SK-N-DZ (cell line): ENCODE measurements around the gene OTOP1.
"Not testable (repeated sequence)": the region's sequence is repeated elsewhere in the genome, so short reads cannot be mapped to it uniquely, and the experiment has no call there.

Experiments
- DNase-seq: peaks from one replicate; pipeline ENCODE4 v3.0.0-alpha.2; 2015; ENCODE audit warnings: low spot score

OTOP1 gene

DNA sequence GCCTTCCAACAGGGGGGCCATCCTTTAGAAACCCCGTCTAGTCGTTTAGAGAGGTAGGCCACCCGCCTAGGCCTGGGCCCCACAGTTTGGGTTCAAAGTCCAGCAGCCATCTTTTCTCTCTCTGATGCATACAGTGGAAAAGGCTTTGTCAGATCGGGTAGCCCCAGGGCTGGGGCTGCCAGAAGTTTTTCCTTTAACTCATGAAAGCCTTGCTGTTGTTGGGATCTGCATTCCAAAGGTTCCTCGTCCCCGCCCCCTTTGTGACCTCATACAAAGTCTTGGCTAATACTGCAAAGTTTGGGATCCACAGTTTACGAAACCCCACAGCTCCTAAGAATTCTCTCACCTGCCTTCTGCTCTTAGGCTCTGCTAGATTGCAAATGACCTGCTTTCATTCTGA lies 64.5 kb downstream of the OTOP1 start:
- not testable (repeated sequence) for DNase-seq

DNA sequence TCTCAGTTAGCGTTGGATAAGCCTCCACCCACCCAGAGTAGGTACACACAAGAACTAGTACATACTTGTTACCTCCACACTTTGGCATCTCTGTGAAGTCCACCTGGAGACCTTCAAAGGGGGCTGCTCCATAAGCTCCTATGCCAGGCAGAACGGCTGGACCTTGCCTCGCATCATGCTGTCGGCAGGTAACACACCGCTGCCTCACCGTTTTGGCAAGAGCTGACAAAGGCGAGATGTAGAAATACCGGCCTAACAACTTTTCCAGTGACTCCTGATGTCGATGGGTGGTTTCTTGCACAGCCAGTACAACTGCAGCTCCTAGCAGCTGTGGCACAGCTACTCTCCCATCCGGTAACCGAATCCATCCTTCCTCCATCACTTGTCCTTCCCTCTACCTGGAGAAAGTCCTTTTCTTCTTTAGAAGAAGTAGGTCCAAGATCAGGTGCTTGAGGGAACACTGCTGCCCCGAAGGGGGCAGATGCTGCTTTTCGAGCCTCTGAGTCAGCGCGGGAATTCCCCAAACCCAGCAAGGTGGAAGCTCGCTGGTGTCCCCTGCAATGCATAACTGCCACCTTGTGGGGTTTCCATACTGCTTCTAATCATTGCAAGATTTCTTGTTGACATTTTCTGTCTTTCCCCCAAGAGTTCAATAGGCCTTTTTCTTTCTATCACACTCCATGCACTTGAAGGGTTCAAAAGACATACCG lies 65.6 kb downstream of the OTOP1 start:
- not testable (repeated sequence) for DNase-seq

DNA sequence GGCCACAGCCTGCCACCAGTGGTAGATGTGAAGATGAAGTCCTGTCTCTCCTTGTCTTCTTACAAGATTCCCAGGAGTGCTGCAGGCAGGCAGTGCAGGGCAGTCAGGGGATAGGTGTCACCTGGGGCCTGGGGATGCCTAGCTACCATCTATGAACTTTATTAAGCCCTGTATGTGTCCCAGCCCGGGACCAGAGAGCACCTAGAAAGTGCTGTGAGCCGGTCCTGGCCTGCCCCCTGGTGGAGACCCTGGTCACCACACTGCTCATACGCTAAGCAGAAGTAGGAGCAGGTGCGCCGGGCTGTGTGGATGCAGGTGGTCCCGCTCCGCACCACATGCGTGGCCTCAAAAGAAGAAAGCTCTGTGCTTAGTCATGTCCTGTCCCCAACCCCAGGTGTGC lies 81.1 kb downstream of the OTOP1 start:
- not testable (repeated sequence) for DNase-seq

DNA sequence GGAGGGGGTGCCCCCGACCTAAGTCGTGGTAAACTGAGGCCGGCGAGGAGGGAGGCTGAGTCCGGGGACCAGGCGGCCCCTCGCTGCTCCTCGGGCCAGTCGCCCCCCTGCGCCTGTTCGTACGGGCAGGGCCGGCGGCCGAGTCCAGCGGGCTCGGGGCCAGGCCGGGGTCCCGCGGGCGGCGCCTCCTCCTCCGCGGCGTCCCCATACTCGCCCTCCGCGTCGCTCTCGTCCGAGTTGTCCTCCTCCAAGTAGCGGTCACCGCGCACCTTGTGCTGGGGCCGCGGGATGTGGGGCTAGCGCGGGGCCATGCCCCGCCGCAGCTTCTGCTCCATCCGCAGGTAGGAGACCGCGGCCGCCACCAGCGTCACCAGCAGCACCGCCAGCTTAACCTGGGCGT lies 83.4 kb downstream of the OTOP1 start:
- not testable (repeated sequence) for DNase-seq

DNA sequence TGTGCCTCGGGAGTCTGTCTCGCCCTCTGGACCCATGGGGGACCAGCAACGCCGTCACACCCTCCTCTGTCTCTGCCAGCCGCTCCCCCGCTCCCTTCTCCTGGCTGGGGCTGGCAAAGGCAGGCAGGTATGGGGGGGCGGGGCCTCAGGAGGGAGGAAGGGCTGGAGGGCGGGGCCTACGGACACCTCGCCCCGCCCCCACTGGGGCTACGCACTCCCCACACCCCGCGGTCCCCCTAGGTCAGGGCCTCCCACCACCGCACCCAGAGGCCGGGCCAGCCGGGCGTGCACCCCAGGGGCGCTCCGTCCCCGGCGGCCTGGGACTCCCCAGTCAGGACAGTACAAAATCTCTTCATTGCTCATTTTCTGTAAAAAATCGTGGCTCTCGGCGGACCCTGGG lies 84.0 kb downstream of the OTOP1 start:
- DNase-seq, result not testable (repeated sequence)

DNA sequence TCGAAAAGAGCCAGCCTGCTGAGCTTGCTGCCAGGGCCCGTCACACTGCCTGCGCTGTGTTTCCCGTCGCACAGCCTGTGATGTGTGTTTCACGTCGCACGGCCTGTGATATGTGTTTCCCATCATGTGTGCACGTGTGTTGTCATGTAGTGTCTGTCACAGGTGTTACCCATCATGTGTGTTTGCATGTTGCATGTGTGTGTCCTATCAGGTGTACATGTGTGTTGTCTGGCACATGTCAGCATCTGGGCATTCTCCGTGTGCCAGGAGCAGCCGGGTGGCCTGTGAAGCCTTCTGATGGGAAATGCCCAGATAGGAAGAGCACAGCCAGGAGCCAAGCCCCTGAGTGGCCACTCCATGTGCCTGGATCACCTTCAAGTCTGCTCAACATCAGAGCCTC lies 85.5 kb downstream of the OTOP1 start:
- not testable (repeated sequence) for DNase-seq
